Right renal cortex interstitium (tissue), 3 donors: Measurements from ENCODE around the gene ZBTB43. TPM values are rescaled to one million over a fixed set of nuclear protein-coding genes. Genes with fewer than 3 reads are reported as not detected.

Experiments
- DNase-seq, 3 donors: peaks; one replicate each; pipeline ENCODE4 v3.0.0-alpha.2; 2013; ENCODE audit warnings: low read depth in 3 of 3, low spot score in 2 of 3
- polyA plus RNA-seq, 3 donors: library from polyadenylated mRNA; unstranded; fragments of 120-200 nt; gene quantifications; one replicate each; pipeline ENCODE4 v1.2.1, GENCODE V29; 2013; ENCODE audit not compliant: insufficient read length in 3 of 3

Gene ZBTB43
- polyA plus RNA-seq, 3 donors: 13.2 to 17.4 (median 14.6) TPM

- no peak for DNase-seq
Measured at GRCh38 chr9:126883636-126884035, 78.8 kb downstream of the ZBTB43 start.

- no peak for DNase-seq
Measured at GRCh38 chr9:126885131-126885641, 80.3 kb downstream of the ZBTB43 start.

- DNase-seq: no peak
Measured at GRCh38 chr9:126886034-126886822, 81.4 kb downstream of the ZBTB43 start.

GRCh38 chr9:126886897-126887296, 82.1 kb downstream of the ZBTB43 start:
- DNase-seq: no peak

Other genes with a start within 250 kb of the ZBTB43 start
- gene LMX1B, start 191.1 kb upstream of the ZBTB43 start, polyA plus RNA-seq: 10 to 100 TPM; 16.0 to 18.1 (median 17.0) TPM
- 10 to 100 TPM; 21.7 to 22.7 (median 22.2) TPM for gene ZBTB34, start 55.6 kb downstream of the ZBTB43 start, polyA plus RNA-seq
- gene RALGPS1, start 109.7 kb downstream of the ZBTB43 start, polyA plus RNA-seq: 10 to 100 TPM; 20.2 to 21.0 (median 20.6) TPM